Activated CD4-positive, alpha-beta memory T cell treated with anti-CD3 and anti-CD28 coated beads, Interleukin-2, amount 10 ng/mL, durations not matched to agents 7 days and 5 days (primary cell): Measurements from ENCODE around the gene TMEM273. TPM values are rescaled to one million over a fixed set of nuclear protein-coding genes. Genes with fewer than 3 reads are reported as not detected.

Experiments
- CTCF ChIA-PET: fragments of 350-600 bp; sonication (Branson Sonifier 250); formaldehyde crosslinking; loops from one replicate; lab custom pipeline; 2021; ENCODE audit warnings: antibody characterized with exemption, inconsistent platforms; lab: Charles Lee
- POLR2A ChIA-PET: fragments of 350-600 bp; sonication (Branson Sonifier 250); formaldehyde crosslinking; loops from one replicate; lab custom pipeline; 2021; ENCODE audit warnings: antibody characterized with exemption; lab: Charles Lee
- DNase-seq: peaks from one replicate; pipeline ENCODE4 v3.0.0-alpha.2; 2020
- H3K27ac Mint-ChIP-seq: one replicate; pipeline ENCODE4 v1.8.0; 2021; ENCODE audit warnings: mild to moderate bottlenecking, mixed read lengths
- H3K27me3 Mint-ChIP-seq: one replicate; pipeline ENCODE4 v1.8.0; 2021; ENCODE audit warnings: mixed read lengths
- H3K36me3 Mint-ChIP-seq: one replicate; pipeline ENCODE4 v1.8.0; 2021; ENCODE audit warnings: low read depth, mixed read lengths
- H3K4me1 Mint-ChIP-seq: one replicate; pipeline ENCODE4 v1.8.0; 2021; ENCODE audit warnings: mixed read lengths
- H3K4me3 Mint-ChIP-seq: one replicate; pipeline ENCODE4 v1.8.0; 2021; ENCODE audit warnings: mild to moderate bottlenecking, mixed read lengths
- H3K9me3 Mint-ChIP-seq: one replicate; pipeline ENCODE4 v1.8.0; 2021; ENCODE audit warnings: mixed read lengths
- total RNA-seq, 2 experiments: library from RNA; stranded (reverse); gene quantifications; one replicate each; pipeline ENCODE4 v1.2.3, GENCODE V29; 2021

The TMEM273 gene
- total RNA-seq, 2 experiments from 2014 or later: 98.2 to 100 TPM

- Mint-ChIP-seq H3K9me3 (peaks cover 2% of the 10 kb centered on the region), H3K4me1 (peaks cover 4% of the 10 kb centered on the region), H3K4me3 (no peak overlapping the region), H3K27ac (no peak overlapping the region), H3K27me3 (peaks cover 15% of the 10 kb centered on the region), H3K36me3 (no peaks in the 10 kb centered on the region)
- POLR2A ChIA-PET: no interaction called here
- DNase-seq: no peak
- CTCF ChIA-PET: no interaction called here
These were observed 49.0 kb downstream of the TMEM273 start for GRCh38 chr10:49139028-49139845.

GRCh38 chr10:49138361-49138891 lies 49.8 kb downstream of the TMEM273 start:
- Mint-ChIP-seq H3K9me3 (peaks cover 2% of the 10 kb centered on the region), H3K4me3 (no peak overlapping the region), H3K36me3 (no peaks in the 10 kb centered on the region), H3K27ac (no peak overlapping the region), H3K4me1 (peaks cover 4% of the 10 kb centered on the region), H3K27me3 (peaks cover 18% of the 10 kb centered on the region)
- no peak for DNase-seq
- ChIA-PET CTCF (no interaction called here), POLR2A (interaction anchor here (0.7 kb wide), 1 partner anchor 17 kb away, joined by 3 read pairs; no protein-coding TSS in a partner anchor)

GRCh38 chr10:49136525-49136924 lies 51.7 kb downstream of the TMEM273 start:
- H3K27ac Mint-ChIP-seq: no peak overlapping the region
- peaks cover 18% of the 10 kb centered on the region for H3K27me3 Mint-ChIP-seq
- no peak overlapping the region for H3K4me3 Mint-ChIP-seq
- peaks cover 4% of the 10 kb centered on the region for H3K4me1 Mint-ChIP-seq
- CTCF ChIA-PET: no interaction called here
- DNase-seq: no peak
- POLR2A ChIA-PET: no interaction called here
- no peaks in the 10 kb centered on the region for H3K36me3 Mint-ChIP-seq
- peaks cover 2% of the 10 kb centered on the region for H3K9me3 Mint-ChIP-seq

GRCh38 chr10:49135575-49136313 lies 52.4 kb downstream of the TMEM273 start:
- H3K4me1 Mint-ChIP-seq: peaks cover 4% of the 10 kb centered on the region
- peaks cover 2% of the 10 kb centered on the region for H3K9me3 Mint-ChIP-seq
- DNase-seq: no peak
- H3K27me3 Mint-ChIP-seq: peaks cover 18% of the 10 kb centered on the region
- no peak overlapping the region for H3K27ac Mint-ChIP-seq
- ChIA-PET CTCF (no interaction called here), POLR2A (no interaction called here)
- no peak overlapping the region for H3K4me3 Mint-ChIP-seq
- no peaks in the 10 kb centered on the region for H3K36me3 Mint-ChIP-seq

- CTCF ChIA-PET: no interaction called here
- no peak overlapping the region for H3K4me3 Mint-ChIP-seq
- H3K36me3 Mint-ChIP-seq: no peaks in the 10 kb centered on the region
- H3K27me3 Mint-ChIP-seq: peaks cover 21% of the 10 kb centered on the region
- DNase-seq: no peak
- H3K9me3 Mint-ChIP-seq: peaks cover 2% of the 10 kb centered on the region
- POLR2A ChIA-PET: no interaction called here
- H3K4me1 Mint-ChIP-seq: peaks cover 4% of the 10 kb centered on the region
- no peak overlapping the region for H3K27ac Mint-ChIP-seq
These were observed 53.9 kb downstream of the TMEM273 start for GRCh38 chr10:49134327-49134726.

GRCh38 chr10:49133706-49134248 lies 54.4 kb downstream of the TMEM273 start, which contains the start of gene FAM170B:
Gene FAM170B (minus strand): TSS chr10:49134021. CDS start chr10:49133918, 103 bp downstream.
- no peaks in the 10 kb centered on the region for H3K36me3 Mint-ChIP-seq
- H3K27ac Mint-ChIP-seq: no peak within 1 kb of the TSS
- POLR2A ChIA-PET: no interaction called here
- CTCF ChIA-PET: no interaction called here
- no peak for DNase-seq
- H3K4me1 Mint-ChIP-seq: peaks cover 4% of the 10 kb centered on the region
- H3K27me3 Mint-ChIP-seq: peaks cover 26% of the 10 kb centered on the region
- peaks cover 2% of the 10 kb centered on the region for H3K9me3 Mint-ChIP-seq
- no peak within 1 kb of the TSS for H3K4me3 Mint-ChIP-seq

GRCh38 chr10:49132362-49132737 lies 55.8 kb downstream of the TMEM273 start:
- Mint-ChIP-seq H3K4me1 (peaks cover 4% of the 10 kb centered on the region), H3K27ac (no peak overlapping the region), H3K36me3 (no peaks in the 10 kb centered on the region), H3K9me3 (peaks cover 2% of the 10 kb centered on the region), H3K27me3 (peaks cover 30% of the 10 kb centered on the region), H3K4me3 (no peak overlapping the region)
- POLR2A ChIA-PET: no interaction called here
- CTCF ChIA-PET: no interaction called here
- DNase-seq: no peak

GRCh38 chr10:49131507-49132361 lies 56.5 kb downstream of the TMEM273 start:
- Mint-ChIP-seq H3K36me3 (no peaks in the 10 kb centered on the region), H3K9me3 (peaks cover 2% of the 10 kb centered on the region), H3K27me3 (peaks cover 24% of the 10 kb centered on the region), H3K27ac (no peak overlapping the region), H3K4me3 (no peak overlapping the region), H3K4me1 (peaks cover 4% of the 10 kb centered on the region)
- ChIA-PET POLR2A (no interaction called here), CTCF (no interaction called here)
- DNase-seq: no peak

- Mint-ChIP-seq H3K4me3 (no peak overlapping the region), H3K9me3 (no peaks in the 10 kb centered on the region), H3K27ac (no peak overlapping the region), H3K36me3 (no peaks in the 10 kb centered on the region), H3K4me1 (no peaks in the 10 kb centered on the region), H3K27me3 (peaks cover 18% of the 10 kb centered on the region)
- POLR2A ChIA-PET: no interaction called here
- CTCF ChIA-PET: no interaction called here
- DNase-seq: no peak
These were observed 58.8 kb downstream of the TMEM273 start for GRCh38 chr10:49129376-49129775.

- no peaks in the 10 kb centered on the region for H3K36me3 Mint-ChIP-seq
- H3K27ac Mint-ChIP-seq: no peak overlapping the region
- no peak overlapping the region for H3K4me3 Mint-ChIP-seq
- H3K27me3 Mint-ChIP-seq: peaks cover 16% of the 10 kb centered on the region
- no peaks in the 10 kb centered on the region for H3K4me1 Mint-ChIP-seq
- POLR2A ChIA-PET: no interaction called here
- no peak for DNase-seq
- H3K9me3 Mint-ChIP-seq: no peaks in the 10 kb centered on the region
- CTCF ChIA-PET: interaction anchor here (0.9 kb wide), 1 partner anchor 390 kb away, joined by 3 read pairs; no protein-coding TSS in a partner anchor
These were observed 59.3 kb downstream of the TMEM273 start for GRCh38 chr10:49128854-49129253.

GRCh38 chr10:49123981-49124950 lies 63.9 kb downstream of the TMEM273 start:
- Mint-ChIP-seq H3K4me3 (no peak overlapping the region), H3K27me3 (peaks cover 21% of the 10 kb centered on the region), H3K36me3 (no peaks in the 10 kb centered on the region), H3K9me3 (no peaks in the 10 kb centered on the region), H3K4me1 (no peaks in the 10 kb centered on the region), H3K27ac (no peak overlapping the region)
- no peak for DNase-seq
- POLR2A ChIA-PET: no interaction called here
- CTCF ChIA-PET: no interaction called here
